Measurements from ENCODE around the gene NPRL2. TPM values are rescaled to one million over a fixed set of nuclear protein-coding genes. Genes with fewer than 3 reads are reported as not detected.

Gene NPRL2
- total and polyA plus RNA-seq, 7 donors, result 16.8 to 28.5 (median 19.1) TPM

DNA sequence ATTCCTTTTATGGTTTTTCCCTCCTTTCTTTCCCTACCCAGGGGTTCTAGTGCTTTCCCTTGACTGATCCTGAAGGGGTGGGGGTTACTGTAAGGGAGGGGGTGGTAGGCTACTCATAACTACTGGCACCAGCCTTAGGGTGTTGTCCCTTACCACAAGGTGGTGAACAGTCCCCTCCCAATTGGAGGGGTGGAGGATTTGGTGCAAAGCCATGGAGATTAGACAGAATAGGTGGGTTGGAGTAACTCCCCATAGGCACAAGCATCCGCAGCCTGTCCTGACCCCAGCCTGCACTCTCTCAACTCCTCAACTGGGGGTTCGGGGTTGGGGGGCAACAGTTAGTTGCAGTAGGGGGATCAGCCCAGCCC, 25.5 kb downstream of the NPRL2 start:
- H3K36me3 ChIP-seq, result peaks cover 4 to 27% (median 9%) of the 10 kb centered on the region in 4 donors
- H3K9me3 ChIP-seq, result no peaks in the 10 kb centered on the region
- no peak for DNase-seq
- H3K4me3 ChIP-seq, result no peak overlapping the region
- H3K27ac ChIP-seq, result peak overlapping the region; percentile 88 to 92 (median 92)
- WGBS, 2 donors, result 87 to 96% methylated on average over 2 of the region's 2 CpGs
- intact Hi-C loops (cut with DNase I), result loop anchor here (5.0 to 10.0 kb wide), 2 partner anchors 63 to 1060 kb away; partner anchors contain the start of gene MANF
- peaks cover 0 to 57% (median 45%) of the 10 kb centered on the region in 4 donors for H3K4me1 ChIP-seq
- no peak for TF ChIP-seq EP300 (IDR thresholded peaks at IDR 0.05)
- TF ChIP-seq POLR2A (IDR thresholded peaks at IDR 0.05), result no peak
- TF ChIP-seq, protein P1, sequence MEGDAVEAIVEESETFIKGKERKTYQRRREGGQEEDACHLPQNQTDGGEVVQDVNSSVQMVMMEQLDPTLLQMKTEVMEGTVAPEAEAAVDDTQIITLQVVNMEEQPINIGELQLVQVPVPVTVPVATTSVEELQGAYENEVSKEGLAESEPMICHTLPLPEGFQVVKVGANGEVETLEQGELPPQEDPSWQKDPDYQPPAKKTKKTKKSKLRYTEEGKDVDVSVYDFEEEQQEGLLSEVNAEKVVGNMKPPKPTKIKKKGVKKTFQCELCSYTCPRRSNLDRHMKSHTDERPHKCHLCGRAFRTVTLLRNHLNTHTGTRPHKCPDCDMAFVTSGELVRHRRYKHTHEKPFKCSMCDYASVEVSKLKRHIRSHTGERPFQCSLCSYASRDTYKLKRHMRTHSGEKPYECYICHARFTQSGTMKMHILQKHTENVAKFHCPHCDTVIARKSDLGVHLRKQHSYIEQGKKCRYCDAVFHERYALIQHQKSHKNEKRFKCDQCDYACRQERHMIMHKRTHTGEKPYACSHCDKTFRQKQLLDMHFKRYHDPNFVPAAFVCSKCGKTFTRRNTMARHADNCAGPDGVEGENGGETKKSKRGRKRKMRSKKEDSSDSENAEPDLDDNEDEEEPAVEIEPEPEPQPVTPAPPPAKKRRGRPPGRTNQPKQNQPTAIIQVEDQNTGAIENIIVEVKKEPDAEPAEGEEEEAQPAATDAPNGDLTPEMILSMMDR (IDR thresholded peaks at IDR 0.05), result no peak
- no peak for TF ChIP-seq POLR2AphosphoS5 (IDR thresholded peaks at IDR 0.05)
- H3K27me3 ChIP-seq, result no peaks in the 10 kb centered on the region

DNA sequence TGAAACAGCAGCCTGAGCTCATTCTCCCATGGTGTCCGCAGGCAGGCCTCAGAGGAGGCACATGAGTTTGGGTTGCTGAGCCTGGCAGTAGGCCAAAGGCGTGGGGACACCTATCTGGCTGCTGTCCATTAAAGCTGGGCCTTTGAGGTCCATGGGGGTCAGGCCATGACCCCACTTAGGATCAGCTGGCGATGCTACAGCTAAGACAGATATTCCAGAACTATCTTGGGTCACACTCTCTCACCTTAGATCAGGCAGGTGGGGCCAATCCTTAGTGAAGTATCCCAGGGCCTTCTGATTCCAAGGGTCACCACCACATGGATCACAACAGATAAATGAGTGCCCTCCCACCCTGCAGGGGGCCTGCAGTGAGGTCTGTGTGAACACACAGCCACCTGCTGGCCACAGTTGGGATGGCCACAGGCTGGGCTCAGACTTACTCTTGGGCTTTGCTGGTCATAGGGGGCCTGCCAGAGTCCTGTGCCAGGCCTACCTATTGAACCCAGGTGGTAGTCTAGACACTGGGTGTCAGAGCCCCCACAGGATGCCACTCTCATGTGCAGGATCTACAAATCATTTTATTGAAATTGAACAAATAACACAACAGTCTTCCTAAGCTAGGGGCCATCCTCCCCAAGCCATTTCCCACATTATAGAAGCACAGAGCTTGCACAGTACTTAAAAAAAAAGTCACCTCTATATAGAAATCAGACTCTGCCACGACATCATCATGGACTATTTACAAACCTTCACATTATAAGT, 26.0 kb downstream of the NPRL2 start:
- WGBS, 2 donors, result 51 to 61% methylated on average over 4 of the region's 4 CpGs
- intact Hi-C loops (cut with DNase I), result loop anchor here (5.0 to 10.0 kb wide), 3 partner anchors 62 to 1060 kb away; partner anchors contain the start of genes GNAT1 and MANF
- no peak for DNase-seq
- no peak overlapping the region for H3K4me3 ChIP-seq
- peak overlapping the region; percentile 88 to 92 (median 92) for H3K27ac ChIP-seq
- TF ChIP-seq EP300 (IDR thresholded peaks at IDR 0.05), result no peak
- TF ChIP-seq, protein P1 (IDR thresholded peaks at IDR 0.05), result peak; percentile 46 to 89 (median 84)
- H3K9me3 ChIP-seq, result no peaks in the 10 kb centered on the region
- H3K27me3 ChIP-seq, result no peaks in the 10 kb centered on the region
- H3K36me3 ChIP-seq, result peaks cover 0 to 25% (median 6%) of the 10 kb centered on the region in 4 donors
- H3K4me1 ChIP-seq, result peaks cover 0 to 63% (median 50%) of the 10 kb centered on the region in 4 donors

DNA sequence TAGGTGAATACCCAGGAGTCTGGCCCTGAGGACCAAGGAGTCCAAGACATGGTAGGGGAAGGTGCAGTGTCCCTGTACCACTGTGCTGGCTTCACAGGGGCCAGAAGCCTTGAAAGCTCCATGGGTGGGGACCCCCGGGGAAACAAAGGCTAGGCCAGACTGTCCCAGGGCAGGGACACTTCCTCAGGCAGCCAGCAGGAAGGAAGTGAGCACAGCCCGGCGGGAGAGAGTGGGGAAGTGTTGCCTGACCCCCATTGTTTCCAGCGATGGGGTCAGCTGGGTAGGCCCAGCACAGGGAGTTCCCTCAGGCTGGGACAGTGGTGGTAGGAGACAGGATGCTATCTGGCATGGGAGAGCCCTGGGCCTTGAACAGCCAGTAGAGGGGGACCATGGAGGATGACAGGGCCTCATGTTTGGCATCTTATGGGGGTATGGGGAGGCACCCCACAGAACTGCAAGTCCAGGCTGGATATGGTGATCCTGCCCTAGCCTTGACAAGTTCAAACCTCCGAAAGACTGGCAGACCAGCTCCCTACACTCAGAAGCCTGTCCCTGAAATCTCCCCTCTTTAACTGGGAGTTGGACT, 26.9 kb downstream of the NPRL2 start:
- H3K4me3 ChIP-seq, result no peak overlapping the region
- DNase-seq, result no peak
- no peaks in the 10 kb centered on the region for H3K9me3 ChIP-seq
- TF ChIP-seq, protein P1 (IDR thresholded peaks at IDR 0.05), result no peak
- TF ChIP-seq POLR2AphosphoS5 (IDR thresholded peaks at IDR 0.05), result peak; percentile 20 to 50 (median 48)
- TF ChIP-seq POLR2A (IDR thresholded peaks at IDR 0.05), result no peak
- no peak for TF ChIP-seq EP300 (IDR thresholded peaks at IDR 0.05)
- WGBS, 2 donors, result 63 to 73% methylated on average over 5 of the region's 5 CpGs
- peaks cover 0 to 68% (median 56%) of the 10 kb centered on the region in 4 donors for H3K4me1 ChIP-seq
- peaks cover 0 to 31% (median 4%) of the 10 kb centered on the region in 4 donors for H3K36me3 ChIP-seq
- no peaks in the 10 kb centered on the region for H3K27me3 ChIP-seq
- intact Hi-C loops (cut with DNase I), result loop anchor here (5.0 to 10.0 kb wide), 2 partner anchors 131 to 1061 kb away; partner anchors contain the start of genes GNAT1 and MANF
- H3K27ac ChIP-seq, result peak overlapping the region; percentile 88 to 92 (median 92)

DNA sequence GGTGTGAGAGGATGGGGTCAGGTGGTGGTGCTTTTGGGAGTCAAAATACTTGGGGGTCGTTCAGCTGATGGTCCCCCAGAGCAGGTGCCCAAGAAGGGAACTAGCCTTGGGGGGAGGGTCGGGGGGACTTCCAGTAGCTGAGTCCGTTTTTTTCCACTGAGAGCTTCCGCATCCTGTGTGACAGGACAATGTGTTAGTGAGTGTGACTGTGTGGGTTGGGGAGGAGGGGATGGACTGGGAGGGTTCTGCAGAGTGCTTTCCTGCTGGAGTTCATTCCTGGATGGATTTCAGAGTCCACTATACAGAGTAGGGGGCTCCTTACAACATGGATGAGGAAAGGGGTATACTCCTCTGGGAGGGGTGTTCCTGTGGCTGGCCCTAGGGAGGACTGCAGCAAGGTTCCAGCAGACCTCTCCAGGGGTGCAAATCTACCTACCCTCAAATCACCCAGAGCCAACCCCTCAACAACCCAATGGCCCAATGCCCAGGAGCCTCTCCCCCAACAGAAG, 27.4 kb downstream of the NPRL2 start:
- Histone ChIP-seq H3K27me3 (no peaks in the 10 kb centered on the region), H3K27ac (peak overlapping the region; percentile 88 to 92 (median 92)), H3K9me3 (no peaks in the 10 kb centered on the region), H3K4me1 (peaks cover 0 to 69% (median 58%) of the 10 kb centered on the region in 4 donors), H3K4me3 (no peak overlapping the region), H3K36me3 (peaks cover 0 to 37% (median 5%) of the 10 kb centered on the region in 4 donors)
- DNase-seq, result no peak
- WGBS, 2 donors, result 54 to 61% methylated on average over 4 of the region's 4 CpGs
- intact Hi-C loops (cut with DNase I), result loop anchor here (5.0 to 10.0 kb wide), 2 partner anchors 131 to 1062 kb away; partner anchors contain the start of genes GNAT1 and MANF
- TF ChIP-seq POLR2AphosphoS5 (IDR thresholded peaks at IDR 0.05) (no peak), EP300 (IDR thresholded peaks at IDR 0.05) (no peak), POLR2A (IDR thresholded peaks at IDR 0.05) (no peak)
- TF ChIP-seq, protein P1 (IDR thresholded peaks at IDR 0.05), result no peak
